GM19372 (cell line): ENCODE data around the gene PRDM11.
A peak's percentile ranks its signal among the peaks of the same experiment; 100 is the strongest.
"Not testable (repeated sequence)": the region's sequence is repeated elsewhere in the genome, so short reads cannot be mapped to it uniquely, and the experiment has no call there.

Experiments used
- ATAC-seq: cut with Tn5 transposase; IDR thresholded peaks from one replicate; pipeline ENCODE4 v1.9.1; 2021; ENCODE audit warnings: mild to moderate bottlenecking, low read depth, moderate library complexity; ENCODE audit not compliant: unreplicated experiment

The PRDM11 gene

DNA sequence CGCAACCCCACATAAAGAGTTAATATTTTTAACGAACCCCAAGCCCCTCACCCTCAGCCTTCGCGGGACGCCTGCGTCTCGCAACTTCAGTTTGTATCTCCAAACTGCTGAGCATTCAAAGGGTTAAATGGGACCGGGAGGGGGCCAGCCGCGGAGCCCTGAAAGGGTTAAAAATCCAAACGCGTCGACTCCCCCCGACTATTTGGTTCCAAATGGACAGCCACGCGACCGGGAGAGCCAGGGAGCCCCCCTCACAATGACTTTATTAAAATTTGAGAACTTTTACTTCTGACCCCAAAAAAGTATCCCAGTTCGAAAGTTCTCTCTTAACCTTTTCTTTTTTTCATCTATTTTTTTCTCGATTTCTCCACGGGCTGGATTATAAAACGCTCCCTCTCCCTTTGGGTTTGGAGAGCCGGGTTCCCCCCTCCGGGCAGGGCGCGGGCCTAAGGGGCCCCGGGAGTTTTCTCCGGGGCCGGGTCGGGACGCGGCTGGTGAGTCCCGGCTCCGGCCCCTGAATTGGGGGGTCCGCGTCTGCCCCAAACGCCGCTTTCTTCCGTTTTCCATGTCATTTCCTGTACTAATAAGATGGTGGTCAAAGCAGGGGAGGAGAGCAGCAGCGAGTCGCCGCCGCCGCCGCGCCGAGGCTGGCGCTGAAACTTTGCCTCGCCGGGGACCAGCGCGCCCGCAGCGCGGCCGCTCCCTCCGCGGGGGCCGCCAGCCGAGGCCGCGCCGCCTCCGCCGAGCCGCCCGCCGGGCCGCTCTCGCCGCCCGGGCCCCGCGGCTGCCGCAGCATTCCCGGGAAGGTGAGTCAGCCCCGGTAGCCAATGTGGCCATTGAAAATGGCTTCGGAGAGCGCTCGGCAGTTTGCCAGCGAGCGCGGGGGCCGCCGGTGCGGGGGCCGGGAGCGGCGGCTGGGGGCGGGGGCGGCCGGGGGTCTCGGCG is at the start of gene PRDM11:
TSS of gene PRDM11 (plus strand) at position 568 of the 945 bp plus-strand sequence. CDS start 35,128 bp downstream, outside the sequence.
- peak; percentile 32 for ATAC-seq

GRCh38 chr11:45097721-45098493 is 48.5 kb upstream of the PRDM11 start:
- no peak for ATAC-seq

GRCh38 chr11:45098929-45099328 is 47.5 kb upstream of the PRDM11 start:
- ATAC-seq, result no peak

GRCh38 chr11:45100339-45100738 is 46.1 kb upstream of the PRDM11 start:
- ATAC-seq, result no peak

DNA sequence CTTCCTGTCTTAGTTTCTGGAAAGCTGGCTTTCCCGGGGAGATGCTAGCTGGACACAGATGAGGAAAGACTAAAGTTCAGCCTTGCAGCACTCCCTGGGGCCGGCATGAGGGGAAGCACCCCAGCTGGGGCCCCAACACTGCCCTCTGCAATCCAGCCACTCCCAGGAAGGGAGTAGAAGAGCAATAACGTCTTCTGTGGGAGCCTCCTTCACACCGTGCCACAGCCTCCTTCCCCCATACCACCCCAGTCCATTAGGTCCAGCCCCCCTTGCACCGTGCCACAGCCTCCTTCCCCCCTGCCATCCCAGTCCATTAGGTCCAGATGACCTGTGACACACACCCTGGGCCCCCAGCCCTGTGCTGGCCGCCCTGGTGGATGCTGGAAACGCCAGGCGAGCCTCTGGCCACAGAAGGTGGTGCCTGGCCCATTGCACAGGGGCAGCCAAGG is 44.1 kb upstream of the PRDM11 start:
- no peak for ATAC-seq

- peak; percentile 68 for ATAC-seq
These were observed 43.4 kb upstream of the PRDM11 start for GRCh38 chr11:45102810-45103621.

GRCh38 chr11:45104006-45104789 is 42.2 kb upstream of the PRDM11 start:
- no peak for ATAC-seq

GRCh38 chr11:45104790-45105084 is 41.7 kb upstream of the PRDM11 start:
- ATAC-seq, result no peak

DNA sequence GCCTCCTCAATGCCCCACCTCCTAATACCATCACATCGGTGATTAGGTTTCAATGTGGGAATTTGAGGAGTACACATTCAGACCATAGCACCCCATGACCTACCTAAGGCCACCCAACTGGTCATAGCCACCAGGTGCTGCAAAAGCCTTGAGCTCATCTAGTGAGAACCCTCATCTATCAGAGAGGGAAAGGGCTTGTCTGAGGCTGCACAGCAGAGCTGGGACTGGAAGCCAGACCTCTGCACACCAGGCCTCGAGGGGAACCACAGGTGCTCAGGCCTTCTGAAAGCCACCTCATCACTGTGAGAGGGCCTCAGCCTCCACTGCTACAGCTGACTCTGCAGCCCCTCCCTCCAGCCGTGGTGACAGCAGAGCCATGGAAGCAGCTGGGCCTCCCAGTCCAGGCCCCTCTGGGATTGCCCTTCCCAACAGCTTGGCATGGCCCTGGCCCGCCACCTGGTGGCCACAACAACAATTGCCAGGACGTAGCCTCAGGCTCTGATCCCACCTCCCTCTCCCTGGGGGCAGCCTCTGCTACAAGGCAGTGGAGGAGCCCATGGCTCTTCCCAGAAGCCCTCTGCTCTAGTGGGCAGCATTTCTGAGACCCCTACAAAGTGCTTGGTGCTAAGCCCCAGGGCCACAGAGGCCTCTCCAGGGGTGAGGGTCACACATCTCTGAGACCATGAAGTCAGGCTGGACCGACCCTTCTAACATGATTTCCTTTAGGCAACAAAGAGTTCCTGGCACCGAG is 41.0 kb upstream of the PRDM11 start:
- ATAC-seq, result no peak

- no peak for ATAC-seq
These were observed 40.5 kb upstream of the PRDM11 start for GRCh38 chr11:45105984-45106375.

GRCh38 chr11:45106440-45106839 is 40.0 kb upstream of the PRDM11 start:
- no peak for ATAC-seq

DNA sequence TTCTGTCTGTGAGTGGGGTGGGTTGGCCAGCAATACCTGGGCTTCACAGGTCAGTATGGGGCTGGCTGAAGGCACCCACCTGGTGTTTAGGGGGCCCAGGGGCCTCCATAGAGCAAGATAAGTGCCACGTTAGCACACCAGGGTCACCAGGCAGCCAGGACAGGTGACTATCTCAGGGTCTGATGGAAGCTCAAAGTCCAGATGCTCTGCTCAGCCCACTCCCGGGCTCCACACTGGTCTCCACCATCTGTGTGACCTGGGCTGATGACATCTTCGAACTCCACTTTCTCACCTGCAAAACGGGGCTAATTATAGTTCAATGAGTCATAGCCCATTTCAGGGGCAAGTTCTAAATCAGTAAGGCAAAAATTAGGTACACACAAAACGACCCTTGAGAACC is 39.4 kb upstream of the PRDM11 start:
- no peak for ATAC-seq

DNA sequence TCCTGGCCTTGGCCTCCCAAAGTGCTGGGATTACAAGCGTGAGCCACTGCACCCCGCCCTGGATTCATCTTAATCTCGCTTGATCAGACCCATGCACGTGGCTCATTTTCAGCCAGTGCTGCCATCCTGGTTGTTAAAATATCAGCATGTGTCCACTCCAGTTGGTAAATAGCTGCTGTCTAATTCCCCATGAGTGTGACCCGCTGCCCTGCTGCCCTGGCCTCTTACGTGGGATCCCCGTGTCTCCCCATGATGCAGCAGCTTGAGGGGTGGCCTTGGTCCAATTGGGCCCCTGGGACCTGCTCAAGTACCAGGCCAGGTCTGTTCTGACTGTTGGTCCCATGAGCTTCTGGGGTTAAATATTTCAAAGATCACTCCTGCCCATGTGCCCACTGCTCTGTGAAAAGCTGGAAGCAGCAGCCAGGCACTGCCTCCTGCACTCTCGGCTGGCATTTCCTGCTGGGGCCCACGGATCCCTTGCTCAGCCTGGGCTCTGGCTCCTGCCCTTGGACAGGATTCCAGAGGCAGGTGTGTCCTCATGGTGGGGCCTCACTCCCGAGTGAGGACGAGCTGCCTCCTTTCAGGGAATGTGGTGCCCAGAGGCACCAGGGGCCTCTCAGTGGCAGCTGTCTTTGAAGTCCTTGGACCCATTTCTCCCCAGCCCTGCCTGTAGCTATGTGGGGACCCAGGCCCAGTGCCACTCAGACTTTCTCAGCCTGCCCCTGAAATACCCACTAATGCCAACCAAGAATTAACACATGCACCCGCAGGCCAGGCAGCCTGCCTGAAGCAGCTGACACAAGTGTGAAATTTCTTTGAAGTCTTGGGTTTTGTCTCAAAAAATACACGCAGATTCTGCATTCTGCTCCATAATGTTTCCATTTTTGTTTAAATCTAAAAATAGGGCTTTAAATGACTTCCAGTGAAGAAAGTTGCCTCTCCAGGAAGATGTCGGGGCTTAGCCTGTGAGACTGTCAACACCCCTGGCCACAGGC is 38.1 kb upstream of the PRDM11 start:
- ATAC-seq, result no peak

DNA sequence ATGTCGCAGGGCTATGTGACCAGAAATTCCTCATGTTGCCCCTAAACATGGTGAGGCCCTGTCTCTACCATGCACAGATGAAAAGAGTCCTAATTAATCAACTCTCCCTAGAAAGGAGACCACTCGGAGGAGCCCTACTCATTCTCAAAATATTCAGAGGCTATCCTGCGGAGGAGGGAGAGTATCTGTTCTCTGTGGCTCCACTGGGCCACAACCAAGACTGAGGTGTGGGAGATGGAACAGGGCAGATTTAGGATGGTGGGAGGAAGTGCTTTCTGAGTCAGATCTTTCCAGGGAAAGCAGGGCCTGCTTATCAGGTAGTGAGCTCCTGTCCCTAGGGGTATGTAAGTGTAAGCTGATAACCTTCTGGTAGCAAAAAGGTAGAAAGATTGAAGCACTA is 37.0 kb upstream of the PRDM11 start:
- ATAC-seq, result no peak

GRCh38 chr11:45110562-45110961 is 35.9 kb upstream of the PRDM11 start:
- ATAC-seq, result no peak

- ATAC-seq, result no peak
These were observed 32.6 kb upstream of the PRDM11 start for GRCh38 chr11:45113807-45114206.

DNA sequence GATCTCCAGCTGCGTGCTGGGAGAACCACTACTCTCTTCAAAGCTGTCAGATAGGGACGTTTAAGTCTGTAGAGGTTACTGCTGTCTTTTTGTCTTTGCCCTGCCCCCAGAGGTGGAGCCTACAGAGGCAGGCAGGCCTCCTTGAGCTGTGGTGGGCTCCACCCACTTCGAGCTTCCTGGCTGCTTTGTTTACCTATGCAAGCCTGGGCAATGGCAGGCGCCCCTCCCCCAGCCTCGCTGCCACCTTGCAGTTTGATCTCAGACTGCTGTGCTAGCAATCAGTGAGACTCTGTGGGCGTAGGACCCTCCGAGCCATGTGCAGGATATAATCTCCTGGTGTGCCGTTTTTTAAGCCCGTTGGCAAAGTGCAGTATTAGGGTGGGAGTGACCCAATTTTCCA is 18.6 kb upstream of the PRDM11 start:
- not testable (repeated sequence) for ATAC-seq

DNA sequence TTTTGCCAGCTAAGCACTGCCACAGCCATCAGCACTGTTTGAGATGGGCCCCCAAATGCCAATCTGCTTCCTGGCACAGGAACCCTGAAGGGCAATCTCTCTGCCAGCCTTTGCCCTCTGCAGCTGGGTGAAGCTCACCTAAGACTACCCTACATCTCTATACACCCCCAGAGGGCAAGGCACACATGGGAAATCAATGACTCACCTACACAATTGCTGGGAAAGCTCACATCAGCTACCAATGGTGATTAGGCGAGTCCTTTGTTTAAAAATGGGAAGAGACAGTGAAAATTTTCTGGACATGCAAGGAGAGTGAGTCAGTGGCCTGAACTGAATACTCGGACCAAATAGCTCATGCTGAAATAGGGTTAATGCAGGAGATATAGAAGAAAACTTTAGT is 12.6 kb upstream of the PRDM11 start:
- no peak for ATAC-seq
